ENCODE measurements around the gene ADCY6.

Gene ADCY6

DNA sequence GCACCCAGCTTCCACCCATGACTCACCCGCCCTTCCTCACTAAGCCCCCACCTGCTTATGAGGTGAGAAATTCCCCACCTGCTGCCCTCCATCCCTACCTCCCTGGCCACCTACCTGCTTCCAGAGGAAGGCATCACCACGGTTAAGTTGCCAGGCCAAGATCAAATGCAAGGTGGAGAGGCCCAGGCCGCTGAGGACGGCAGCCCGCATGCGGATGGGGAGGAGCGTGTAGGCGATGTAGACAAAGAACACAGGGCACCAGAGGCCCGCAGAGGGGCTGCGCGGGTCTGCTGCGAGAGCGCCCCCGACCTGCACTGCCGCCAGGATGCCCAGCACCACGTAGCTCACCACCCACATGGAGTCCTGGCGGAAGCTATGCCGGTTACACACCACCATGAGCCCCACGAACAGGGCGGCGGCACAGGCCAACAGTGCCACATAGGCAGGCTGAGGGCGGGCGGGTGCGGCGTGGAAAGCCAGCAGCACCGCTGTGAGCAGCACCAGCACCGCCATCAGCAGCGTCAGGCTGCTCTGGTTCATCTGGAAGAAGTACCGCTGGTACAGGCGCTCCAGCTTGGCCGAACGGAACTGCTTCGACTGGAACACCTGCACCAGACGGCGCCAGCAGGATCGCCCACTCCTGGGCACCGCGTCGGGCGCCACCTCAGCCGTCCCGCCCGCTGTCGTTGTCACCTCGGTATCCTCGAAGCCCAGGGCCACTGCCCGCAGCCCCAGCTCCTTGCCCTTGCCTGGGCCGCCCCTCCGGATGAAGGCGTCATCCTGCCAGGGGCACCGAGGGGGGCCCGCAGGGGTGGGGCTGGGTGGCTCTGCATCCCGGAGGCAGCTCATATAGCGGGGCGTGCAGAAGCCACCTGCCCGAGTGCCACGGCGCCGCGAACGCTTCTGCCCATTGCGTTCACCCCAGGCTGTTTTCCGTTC lies 6.2 kb downstream of the ADCY6 start:
- no peak for DNase-seq

DNA sequence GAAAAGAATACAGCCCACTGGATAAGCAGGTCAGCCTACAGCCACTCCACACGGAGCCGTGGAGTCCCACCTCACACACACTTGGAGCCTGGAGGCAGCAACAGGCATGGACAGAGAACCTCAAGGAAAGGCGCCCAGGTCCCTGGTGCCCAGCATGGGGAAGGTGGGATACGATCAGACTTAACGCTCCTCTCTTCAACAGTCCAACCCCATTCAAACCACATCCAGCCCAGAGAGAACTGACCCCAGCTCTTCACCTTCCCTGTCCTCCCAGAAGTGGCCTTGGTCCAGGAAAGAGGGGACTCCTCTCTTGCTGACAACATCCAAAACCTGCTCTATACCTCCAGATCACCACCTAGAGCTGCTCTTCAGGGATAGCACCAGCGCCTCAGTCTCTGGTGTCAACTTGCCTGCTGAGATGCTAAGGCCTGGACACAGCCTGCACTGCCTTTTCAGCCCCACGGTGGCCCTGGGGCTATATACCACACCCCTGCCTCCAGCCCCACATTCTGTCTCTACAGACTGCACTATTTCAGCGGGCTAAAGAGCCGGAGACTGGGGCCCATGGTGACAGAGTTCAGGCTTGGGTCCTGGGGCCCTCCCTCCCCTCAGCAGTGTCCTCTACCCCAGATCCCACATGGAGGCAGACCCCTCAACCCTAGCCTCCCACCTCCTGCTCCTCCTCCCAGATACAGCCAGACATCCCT lies 7.0 kb downstream of the ADCY6 start:
- no peak for DNase-seq

DNA sequence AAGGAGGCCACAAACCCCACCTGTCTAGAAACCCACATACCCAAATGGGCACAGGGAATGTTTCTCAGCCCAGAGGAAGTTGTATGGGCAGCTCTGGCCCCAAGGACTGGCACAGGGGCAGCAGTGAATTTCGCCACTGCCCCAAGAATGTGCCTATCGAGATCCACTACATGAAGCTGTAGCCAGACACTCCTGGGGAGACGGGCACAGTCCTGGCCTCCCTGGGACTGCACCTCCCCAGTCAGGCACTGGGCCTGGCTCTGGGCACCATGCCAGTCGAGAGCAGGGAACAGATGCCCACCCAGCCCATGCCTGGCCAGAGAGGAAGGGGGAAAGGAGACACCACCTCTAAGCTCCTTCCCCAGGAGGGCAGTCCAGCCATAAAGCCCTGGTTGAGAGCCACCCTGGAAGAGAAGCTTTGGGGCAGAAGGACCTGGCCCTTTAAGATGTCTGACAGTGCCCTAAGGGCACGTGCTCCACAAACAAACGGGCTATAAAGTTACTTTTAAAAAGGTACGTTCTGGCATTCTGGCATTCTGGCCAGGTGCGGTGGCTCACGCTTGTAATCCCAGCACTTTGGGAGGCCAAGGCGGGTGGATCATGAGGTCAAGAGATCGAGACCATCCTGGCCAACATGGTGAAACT lies 8.4 kb downstream of the ADCY6 start:
- no peak for DNase-seq

DNA sequence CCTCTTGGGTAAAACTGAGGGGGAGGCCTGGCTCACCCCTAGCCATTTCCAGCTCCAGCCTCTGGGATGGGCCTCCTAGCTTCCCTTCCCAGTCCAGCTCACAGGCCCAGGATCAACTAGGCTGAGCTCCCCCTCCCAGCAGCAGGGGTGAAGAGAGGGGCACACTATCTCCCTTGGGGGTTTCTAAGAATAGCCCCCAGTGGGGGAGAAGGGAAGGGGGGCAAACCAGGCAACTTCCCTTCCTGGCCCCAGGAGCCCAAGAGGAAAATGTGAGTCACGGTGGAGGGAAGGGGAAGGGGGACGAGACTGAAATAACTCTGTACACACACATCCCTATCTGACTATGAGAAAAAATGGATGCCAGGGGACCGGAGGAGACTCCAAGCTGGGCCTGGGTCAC lies 9.0 kb downstream of the ADCY6 start:
- no peak for DNase-seq

DNA sequence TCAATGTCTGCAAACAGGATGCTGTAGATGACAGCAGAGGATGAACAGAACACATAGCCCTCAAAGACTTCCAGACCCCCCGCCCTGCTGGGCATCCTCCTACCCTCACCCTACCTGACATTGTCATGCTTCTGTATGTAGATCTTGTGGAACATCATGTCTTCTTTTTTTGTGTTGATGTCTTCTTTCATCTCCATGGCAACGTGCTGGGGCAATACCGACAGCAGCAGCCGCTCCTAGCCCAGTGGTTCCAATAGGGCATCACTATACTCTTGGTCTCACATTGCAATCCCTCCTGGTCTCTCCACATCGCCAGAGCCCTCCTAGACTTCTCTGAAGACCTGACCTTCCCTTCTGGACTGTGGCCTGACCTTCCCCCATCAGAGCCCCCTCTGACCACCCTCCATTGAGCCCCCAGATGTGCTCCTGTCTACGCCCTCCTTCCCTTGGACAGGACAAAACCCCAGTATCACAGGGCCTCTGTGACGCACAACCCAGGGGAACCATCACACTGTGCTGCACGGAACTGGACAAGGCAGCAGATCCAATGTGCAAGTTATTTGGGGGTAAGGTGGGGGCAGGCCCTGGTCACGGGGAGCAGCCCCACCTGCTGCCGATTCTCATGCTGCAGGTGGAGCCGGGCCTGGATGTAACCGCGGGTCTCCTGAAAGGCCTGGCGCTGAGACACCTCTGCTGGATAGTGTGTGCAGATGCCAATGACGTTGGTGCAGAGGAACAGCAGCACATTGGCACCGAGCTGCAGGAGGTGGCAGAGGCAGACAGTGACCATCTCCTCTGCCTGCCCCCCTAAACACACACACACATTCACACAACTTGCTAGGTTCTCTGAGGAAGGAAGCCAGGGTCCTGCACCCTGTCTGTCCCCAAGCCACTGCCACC lies 11.1 kb downstream of the ADCY6 start:
- no peak for DNase-seq

DNA sequence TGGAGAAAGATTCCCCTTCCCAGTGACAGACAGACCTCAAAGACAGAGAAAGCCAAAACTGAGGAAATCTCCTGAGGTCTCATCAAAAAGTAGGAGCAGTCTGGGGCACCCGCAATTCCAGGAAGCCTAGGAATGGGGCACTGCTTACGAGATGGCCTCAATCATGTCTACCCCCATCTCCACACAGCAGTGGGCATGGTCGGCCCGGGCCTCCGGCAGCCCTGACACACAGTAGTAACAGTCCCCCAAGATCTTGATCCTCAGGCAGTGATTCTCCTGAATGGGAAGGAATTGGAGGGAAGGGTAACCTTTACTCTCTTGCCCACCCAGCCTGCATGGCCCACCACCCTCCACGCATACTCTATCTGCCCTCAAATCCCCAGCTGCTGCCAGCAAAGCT lies 11.9 kb downstream of the ADCY6 start:
- DNase-seq = no peak

DNA sequence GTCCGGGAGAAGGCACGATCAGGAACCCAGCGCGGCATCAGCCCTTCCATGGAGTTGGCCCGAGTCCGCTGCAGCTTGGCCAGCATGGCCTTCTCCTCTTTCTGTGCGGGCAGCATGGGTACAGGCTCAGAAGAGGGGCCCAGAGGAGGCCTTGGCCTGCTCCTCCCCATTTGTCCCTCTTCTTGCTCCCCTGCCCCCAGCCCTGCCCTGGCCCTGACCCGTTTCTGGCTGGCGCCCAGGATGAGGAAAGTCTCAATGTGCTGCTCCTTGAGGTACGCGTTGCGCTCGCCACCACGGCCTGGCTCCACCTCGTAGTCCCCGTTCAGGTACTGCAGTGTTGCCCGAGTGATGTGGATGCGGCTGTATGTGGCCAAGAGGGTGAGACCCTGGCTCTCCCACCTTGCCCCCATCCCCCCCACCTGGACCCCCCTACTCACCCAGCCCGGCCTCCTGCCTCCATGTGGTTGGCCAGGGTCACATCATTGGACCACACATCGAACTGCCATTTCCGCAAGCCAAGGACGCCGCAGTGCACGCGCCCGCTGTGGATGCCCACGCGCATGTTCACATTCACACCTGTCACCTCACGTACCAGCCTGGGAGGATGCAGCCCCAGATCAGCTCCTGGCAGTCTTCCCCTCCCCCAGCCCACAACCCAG lies 12.8 kb downstream of the ADCY6 start:
- DNase-seq = no peak

DNA sequence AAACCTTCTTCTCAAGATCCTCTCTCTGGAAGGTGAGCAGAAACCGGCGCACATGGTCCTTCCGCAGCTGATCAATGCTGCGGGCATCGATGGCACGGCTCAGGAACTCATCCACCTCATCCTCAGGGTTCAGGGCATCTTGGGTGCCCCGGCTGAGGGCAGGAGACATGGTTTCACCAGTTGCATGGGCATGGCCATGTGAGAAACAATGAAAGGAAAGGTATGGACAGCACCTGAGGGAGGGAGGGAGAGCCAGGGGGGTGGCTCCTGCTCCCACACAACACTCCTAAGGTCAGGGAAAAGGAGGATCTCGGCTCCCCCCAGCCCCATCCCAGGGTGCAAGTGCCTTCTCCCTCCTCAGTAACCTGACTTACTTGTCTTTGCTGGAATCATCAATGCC lies 13.6 kb downstream of the ADCY6 start:
- DNase-seq = no peak

DNA sequence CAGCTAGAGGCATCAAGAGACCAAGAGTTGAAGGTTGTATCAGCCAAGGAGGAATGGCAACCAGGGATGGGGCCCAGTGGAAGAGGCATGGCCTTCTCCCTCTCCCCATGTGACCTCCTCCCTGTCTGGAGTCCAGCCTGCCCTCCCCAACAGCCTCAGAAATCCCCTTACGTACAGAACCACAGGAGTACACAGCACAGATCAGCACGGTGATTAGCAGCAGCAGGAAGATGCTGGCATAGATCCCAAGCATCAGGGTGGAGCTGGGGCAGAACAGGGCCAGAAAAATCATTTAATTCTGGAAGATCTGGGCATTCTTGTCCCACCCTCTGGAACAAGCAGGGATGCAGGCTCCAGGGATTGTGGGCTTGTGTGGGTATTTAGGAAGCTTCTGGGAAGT lies 14.4 kb downstream of the ADCY6 start:
- no peak for DNase-seq

DNA sequence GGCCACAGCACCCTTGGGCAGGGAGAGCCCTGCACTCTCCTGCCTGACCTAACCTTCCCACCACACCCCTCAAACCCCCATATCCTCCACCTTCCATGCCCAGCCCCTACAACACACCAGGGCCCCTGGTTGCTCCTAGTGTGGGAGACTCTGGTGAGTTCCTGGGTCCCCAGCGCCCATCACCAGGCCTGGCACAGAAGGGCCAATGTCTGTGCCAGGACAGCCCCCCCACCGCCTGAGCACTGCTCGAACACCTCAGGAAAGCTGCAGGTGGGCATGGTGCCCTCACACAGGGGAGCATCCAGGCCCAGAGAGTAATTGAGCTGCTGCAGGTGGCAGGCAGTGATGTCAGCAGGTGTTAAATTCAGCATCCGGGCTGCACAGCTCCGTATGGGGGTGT lies 15.2 kb downstream of the ADCY6 start:
- DNase-seq = no peak

DNA sequence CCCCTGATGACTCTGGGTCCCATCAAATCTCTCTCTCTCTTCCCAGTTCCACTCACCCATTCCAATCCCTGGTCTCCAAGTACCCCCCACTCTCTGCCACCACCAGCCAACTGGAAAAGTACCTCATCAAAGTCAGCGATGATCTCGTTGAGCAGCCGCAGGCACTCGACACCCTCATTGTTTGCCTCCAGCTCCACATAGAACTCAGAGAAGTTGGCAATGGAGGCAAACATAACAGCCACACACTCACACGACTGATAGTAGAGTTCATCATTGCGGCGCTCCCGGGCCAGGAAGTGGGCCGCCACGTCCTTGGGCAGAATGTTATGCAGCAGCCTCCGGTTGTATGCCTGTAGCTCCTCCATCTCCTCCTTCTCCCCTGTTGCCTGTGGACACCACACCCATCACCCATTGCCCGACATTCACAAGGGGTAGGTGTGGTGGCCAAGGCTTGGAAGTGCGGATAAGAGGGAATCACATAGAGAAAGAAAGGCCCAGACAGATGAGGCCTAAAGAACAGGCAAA lies 17.2 kb downstream of the ADCY6 start:
- no peak for DNase-seq

DNA sequence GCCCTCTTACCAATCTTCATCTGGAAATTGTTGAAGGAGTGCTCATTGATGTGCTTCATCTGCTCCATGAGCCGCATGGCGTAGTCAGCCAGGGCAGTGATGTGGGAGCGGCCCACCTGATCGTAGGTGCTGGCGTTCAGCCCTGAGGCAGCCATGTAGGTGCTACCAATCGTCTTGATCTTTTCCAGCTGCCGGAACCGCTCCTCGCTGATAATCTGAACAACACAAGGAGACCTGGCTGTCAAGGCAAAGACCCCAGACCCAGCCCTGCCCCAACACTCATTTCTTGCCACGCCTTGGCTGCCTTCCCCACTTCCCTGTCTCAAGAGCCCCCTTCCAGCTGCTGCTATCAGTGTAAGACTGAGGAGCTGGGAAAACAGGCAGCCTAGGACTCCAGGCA lies 18.1 kb downstream of the ADCY6 start:
- DNase-seq = no peak

DNA sequence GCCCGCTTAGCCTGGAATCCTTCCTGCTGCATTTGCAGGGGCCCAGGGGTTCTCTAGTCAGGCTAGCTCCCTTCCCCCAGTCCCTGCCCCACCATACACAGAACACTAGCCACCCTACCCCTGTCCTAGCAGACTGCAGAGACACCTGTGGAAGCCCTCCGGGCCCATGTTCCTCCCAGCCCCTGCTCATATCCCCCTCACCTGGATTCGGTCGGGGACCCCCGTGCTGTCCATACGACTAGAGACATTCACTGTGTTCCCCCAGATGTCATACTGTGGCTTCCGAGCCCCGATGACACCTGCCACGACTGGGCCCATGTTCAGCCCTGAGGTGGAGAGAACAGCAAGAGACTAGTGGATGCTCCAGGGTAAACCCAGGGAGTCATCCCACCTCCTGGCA lies 20.2 kb downstream of the ADCY6 start:
- no peak for DNase-seq

DNA sequence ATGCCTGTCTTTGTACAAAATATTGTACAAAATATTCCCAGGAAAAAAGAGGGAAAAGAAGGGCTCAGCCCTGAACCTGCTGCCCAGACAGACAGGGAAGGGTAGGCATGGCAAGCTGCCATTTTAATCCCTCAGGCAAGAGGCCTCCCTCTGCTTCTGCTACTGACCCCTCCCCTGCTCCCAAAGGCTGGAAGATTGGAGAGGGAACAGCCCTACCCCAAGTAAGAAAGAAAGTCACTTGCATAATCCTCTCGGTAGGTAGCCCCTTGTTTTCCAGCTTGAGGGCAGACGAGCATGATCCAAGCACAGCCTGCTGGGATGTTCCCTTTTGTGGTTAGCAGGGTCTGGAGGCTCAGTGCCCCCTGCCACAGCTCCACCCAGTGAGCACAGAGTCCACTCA lies 20.7 kb downstream of the ADCY6 start:
- no peak for DNase-seq

DNA sequence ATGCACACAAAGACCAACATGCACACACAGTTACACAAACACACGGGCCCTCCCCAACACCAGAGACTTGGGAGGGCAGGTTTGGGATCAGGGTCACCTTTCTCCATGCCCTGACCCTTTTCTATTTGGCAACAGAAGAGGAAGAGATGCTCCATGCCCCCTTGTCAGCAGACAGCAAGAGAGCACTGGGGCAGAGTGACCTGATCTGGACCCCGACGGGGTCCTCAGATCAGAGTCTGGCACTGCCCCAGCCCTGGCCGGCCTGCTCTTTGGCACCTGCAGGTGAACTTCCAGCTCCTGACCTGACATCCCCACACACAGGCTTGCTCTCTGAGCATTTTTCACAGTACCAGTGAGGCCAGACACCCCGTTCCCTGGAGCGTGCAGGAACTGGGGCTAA lies 21.4 kb downstream of the ADCY6 start:
- DNase-seq = no peak

DNA sequence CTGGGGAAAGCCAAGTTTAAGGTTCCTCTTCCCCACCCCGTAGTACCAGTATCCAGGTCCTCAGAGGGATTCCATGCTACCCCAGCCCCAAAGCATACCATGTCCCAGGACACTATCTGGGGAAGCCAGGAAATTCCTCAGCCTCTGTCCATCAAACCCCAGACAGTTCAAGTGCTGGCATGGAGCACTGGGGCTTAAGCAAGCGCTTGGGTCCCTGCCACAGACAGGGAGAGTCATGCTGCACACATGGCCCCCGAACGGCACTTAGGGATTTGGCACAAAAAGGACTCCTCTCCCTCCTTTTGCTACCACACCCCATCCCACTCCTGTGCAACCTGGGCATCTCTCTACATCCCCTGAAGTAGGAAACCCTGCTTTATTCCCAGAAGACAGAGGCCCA lies 21.8 kb downstream of the ADCY6 start:
- DNase-seq = no peak

DNA sequence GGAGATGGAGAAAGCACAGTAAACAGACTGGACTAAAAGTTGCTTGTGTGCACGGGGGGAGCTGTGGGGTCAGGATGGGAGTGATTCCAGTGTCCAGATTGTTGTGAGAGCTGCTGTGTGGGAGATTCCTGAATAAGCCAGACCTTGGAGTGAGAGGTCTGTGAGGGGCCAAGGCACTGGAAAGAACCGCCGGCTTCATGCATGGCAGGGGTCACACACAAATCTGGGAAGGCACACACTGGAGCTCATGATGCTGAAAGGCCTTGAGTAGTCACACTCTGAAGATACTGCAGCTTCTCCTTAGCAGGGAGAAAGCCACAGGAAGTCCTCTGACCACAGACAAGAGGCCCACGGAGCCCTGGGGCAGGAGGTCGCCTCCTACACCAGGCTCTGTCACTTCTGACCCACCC lies 23.1 kb downstream of the ADCY6 start:
- DNase-seq = no peak

DNA sequence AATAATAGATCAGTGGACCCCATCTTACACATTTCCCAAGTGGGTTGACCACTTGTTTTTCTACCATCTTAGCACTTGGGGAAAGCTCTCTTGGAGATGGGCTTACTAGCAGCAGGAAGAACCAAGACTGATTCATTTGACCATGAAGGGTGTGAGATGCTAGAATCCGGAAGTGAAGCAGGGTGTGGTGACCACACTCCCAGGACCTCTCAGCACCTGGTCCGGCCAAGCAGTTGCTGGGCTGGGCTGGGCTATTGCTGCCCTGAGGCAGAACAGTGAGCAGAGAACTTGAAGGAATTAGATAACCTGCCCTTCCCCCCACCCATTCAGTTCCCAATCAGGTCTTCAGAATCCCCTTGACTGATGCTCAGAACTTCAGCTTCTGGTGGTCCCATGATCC lies 24.4 kb downstream of the ADCY6 start:
- no peak for DNase-seq

DNA sequence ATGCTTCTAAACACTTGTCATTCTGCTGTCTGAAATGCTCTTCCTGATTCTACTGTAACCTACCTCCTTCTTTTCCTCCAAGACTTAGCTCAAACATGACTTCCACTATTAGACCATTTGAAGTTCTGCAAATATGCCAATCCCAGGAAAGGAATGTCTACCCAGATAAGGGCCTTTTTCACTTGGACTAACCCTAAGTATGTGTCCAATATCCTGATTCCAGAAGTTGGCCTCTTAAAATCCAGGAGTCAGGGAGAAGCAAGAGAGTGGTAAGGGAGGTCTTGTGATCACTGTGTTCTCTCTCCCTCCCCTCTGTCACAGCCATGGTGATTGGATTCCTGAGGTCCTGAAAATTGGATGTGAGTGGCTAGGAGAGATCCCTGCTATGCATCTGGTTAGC lies 30.2 kb downstream of the ADCY6 start:
- DNase-seq = no peak

DNA sequence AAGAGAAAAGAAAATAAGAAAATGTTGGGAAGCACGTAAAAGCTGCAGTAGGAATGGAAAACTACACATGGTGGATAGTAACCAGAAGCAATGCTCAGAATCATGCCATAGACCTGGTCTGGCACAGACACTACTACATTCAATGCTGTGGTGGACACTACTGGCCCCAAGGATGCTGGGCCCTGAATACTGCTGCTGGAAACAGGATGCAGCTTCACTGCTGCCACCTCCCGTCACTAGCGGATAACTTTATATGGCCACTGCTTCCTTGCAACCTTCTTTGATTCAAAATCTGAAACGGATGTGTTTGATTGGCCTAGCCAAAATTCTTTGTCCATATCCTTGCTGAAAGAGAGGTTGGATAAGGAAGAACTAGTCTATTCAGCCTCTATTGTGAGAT lies 30.7 kb downstream of the ADCY6 start:
- DNase-seq = no peak

DNA sequence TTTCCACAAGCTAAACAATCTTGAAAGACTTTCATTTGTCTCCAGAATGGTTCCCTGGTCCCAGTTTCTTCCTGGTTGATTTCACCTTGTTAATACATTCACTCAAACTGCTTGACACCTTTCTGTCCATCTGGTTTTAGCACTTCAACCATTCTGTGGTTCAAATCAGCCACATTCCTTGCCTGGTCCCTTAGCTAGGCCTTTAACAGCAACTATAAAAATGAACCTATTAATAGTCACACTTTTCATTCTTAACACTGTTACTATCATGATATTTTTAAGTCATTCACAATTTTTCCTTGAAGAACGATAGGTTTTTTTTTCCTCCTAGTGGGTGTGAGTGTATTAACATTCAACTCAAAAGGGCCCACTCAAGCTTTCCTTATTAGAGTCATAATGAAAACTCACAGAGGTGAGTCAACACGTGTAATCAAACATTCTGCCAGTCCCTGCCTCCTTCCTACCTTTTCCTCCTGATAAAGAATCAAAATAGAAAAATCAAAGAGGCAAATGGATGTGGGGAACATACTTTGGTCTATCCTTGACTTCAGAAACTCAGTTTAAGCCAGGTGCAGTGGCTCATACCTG lies 38.0 kb downstream of the ADCY6 start:
- no peak for DNase-seq

DNA sequence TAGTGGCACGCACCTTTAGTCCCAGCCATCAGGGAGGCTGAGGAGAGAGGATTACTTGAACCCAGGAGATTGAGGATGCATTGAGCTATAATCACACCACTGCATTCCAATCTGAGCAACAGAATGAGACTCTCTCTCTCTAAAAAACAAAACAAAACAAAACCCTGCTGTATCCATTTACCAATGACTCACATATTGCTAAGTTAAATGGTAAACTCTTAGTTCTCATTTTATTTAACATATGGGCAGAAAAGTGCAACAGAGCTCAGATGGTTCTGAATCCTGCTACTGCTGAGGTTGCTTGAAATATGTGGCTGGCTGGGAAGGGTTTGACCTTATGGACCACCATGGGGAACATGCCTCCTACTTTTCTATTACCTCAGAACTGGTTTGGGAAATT lies 38.7 kb downstream of the ADCY6 start:
- DNase-seq = no peak
